Measurements from ENCODE around the gene RNF220.

The RNF220 gene

GRCh38 chr1:44406737-44407429 is 1.8 kb downstream of the RNF220 start:
- DNase-seq (ENCODE audit: low read depth in 2 of 2): no peak

GRCh38 chr1:44407430-44408211 is 2.6 kb downstream of the RNF220 start:
- no peak for DNase-seq (ENCODE audit: low read depth in 2 of 2)

DNA sequence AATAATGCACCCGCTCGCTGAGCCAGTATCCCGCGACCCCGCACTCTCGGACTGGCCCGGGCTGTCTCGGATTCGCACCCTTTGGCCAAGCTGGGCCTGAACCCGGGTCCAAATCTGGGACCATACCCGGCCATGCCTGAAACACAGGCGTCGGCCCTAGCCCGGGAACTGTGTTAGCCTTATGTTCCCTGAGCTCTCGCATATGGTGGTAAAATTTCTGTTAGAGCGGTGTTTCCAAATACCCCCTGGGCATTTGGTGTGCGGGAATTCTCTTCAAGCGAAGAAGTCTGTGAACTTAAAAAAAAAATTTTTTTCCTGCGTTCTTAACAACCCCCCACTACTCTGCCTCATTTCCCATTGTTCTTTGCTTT is 3.1 kb downstream of the RNF220 start:
- no peak for DNase-seq (ENCODE audit: low read depth in 2 of 2)

DNA sequence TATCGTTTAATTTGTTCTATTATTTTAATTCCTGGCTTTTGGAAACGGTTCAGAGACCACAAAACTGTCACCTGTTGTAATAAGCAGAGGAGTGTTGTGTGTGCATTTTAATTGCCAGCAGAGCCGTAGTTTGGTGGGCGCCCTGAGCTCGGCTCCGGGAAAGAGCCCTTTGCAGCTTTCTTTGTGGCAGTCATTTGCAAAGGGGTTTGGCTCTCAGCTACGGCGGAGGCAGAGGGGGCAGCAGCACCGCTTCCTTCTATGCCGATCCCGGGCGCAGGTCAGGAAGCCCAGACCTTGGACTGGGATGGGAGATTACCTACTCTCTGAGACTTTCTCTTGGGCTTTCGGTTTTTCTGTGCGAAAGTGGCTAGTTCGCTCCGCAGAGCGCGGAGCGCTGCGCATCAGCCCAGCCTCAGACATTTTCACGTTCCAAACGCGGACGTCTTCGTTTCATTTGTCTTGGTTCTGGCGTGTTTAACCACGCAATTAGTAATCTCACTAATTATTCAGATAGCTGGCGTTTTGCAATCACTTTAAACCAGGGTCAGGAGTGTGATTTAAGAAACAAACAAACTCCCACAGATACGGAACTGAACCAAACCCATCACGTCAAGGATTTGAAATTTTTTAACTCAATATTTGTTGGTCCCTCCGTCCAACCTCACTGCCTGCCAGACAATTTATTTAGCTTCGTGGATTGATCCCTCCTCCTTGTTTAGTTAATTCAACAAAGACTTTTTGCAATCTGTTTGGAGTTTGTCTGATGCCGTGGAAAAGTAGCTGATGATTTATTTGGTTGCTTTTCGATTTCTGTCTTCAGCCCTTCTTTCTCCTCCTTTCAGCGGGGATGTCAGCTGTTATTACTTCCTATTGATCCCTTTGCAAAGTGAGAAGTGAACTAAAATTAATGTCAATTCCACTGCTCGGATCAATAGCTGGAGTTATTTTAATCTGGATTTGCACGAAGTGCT is 3.9 kb downstream of the RNF220 start:
- no peak for DNase-seq (ENCODE audit: low read depth in 2 of 2)

- no peak for DNase-seq (ENCODE audit: low read depth in 2 of 2)
These were observed 4.7 kb downstream of the RNF220 start for GRCh38 chr1:44409757-44410156.

- no peak for DNase-seq (ENCODE audit: low read depth in 2 of 2)
These were observed 6.8 kb downstream of the RNF220 start for GRCh38 chr1:44411861-44412260.

- no peak for DNase-seq (ENCODE audit: low read depth in 2 of 2)
These were observed 7.5 kb downstream of the RNF220 start for GRCh38 chr1:44412601-44413000.

DNA sequence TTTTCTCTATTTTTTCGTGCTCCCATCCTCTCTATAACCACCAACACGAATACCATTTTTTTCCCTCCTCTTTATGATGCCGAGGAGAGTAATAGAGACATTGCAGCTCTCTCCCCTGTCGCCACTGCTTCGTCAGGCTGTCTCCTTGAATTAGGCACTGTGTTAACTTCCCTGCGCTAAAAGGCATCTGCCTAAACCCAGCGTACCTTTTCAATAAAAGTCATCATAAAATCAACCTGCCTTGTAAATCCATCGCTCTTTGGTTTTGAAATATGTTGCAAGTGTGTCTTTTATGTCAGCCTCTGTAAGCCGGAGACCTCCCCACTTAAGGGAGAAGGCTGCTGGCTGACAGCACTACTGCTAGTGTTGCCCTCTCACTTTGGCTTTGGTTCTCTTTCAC is 8.7 kb downstream of the RNF220 start:
- no peak for DNase-seq (ENCODE audit: low read depth in 2 of 2)

- no peak for DNase-seq (ENCODE audit: low read depth in 2 of 2)
These were observed 10.0 kb downstream of the RNF220 start for GRCh38 chr1:44415013-44415412.

GRCh38 chr1:44416408-44416807 is 11.4 kb downstream of the RNF220 start:
- DNase-seq (ENCODE audit: low read depth in 2 of 2): no peak

GRCh38 chr1:44417351-44418021 is 12.4 kb downstream of the RNF220 start:
- no peak for DNase-seq (ENCODE audit: low read depth in 2 of 2)

DNA sequence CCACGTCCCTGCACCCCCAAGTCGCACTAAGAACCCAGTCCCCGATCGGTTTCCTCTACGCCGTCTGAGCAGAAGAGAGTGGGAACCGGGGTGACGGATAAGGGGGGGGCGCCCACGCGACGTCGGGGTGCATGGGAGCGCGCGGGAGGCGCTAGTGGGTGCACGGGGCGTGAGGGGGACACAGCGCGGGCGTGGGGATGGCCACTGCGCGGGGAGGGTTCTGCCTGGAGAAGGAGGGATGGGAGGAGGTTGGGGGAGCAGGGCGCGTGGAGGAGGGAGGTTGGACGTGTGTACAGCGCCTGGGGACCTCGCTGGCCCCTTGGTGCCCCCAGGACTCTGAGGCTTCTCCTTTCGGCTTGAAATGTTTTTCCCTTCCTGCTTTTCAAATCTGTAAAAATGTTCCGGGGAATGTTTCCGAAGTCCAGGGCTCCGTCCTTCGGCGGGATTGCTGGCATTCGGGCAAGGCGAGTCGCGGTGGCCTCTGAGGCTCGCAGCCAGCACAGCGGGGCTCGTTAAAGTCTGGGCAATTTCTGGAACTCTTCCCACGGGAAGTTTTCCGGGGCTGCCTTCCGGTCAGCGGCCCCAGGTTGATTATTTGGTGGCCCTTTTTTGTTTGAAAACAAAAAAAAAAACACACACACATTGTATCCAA is 13.1 kb downstream of the RNF220 start:
- DNase-seq (ENCODE audit: low read depth in 2 of 2): no peak

DNA sequence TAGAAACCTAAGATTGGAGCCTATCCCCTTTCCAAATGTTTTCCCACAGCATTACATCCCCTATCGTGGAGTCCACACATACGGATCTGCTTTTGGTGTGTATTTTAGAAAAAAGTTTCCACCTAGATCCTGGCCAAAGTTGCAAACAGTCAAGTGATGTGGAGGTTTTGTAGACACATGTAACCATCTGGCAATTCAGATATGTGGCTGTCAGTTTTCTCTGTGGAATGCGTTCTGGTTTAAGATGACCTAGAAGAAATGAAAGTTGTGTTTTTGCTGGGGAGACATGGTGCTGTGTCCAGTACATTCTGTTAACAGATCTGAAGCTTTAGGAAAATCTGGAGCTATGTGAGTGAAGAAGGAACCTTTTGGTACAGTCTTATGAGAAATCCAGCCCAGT is 14.8 kb downstream of the RNF220 start:
- DNase-seq (ENCODE audit: low read depth in 2 of 2): no peak

GRCh38 chr1:44420535-44420934 is 15.5 kb downstream of the RNF220 start:
- no peak for DNase-seq (ENCODE audit: low read depth in 2 of 2)

DNA sequence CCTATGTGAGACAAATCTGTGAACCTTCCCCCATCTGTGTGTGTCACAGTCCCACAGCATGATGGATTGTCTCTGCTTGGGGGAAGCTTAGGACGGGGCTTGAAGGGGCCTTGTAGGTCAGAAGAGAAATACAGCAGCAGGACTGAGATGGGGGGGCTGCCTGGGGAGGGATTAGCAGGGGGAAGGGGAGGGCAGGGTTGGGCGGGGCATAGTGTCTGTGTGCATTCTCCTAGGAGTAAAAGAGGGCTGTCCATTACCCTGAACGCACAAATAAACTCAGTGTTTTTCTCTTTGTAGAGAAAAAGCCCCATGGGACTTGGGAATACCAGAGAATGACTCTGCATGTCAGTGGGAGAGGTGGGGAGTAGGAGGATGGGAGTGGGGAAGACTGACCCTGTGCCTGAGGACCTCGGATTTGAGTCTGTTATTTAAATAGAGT is 16.4 kb downstream of the RNF220 start:
- no peak for DNase-seq (ENCODE audit: low read depth in 2 of 2)

DNA sequence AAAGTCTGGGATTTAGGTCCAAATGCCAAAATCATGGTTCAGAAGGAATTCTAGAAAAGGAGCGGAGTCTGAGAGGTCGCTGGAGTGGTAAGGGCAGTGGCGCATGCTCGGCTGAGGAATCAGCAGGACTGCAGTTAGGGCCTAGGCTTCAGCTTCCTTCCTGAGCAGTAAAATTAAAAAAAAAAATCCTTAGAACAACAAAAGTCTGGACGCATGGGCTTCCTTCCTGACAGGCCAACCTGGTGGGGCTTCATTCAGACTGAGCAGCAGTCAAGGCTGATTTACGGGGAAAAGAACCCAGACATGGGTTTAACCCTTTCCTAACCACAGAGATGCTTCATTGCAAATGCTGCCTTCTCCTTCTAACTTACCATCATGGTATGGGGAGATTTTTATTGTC is 17.1 kb downstream of the RNF220 start:
- DNase-seq (ENCODE audit: low read depth in 2 of 2): no peak

DNA sequence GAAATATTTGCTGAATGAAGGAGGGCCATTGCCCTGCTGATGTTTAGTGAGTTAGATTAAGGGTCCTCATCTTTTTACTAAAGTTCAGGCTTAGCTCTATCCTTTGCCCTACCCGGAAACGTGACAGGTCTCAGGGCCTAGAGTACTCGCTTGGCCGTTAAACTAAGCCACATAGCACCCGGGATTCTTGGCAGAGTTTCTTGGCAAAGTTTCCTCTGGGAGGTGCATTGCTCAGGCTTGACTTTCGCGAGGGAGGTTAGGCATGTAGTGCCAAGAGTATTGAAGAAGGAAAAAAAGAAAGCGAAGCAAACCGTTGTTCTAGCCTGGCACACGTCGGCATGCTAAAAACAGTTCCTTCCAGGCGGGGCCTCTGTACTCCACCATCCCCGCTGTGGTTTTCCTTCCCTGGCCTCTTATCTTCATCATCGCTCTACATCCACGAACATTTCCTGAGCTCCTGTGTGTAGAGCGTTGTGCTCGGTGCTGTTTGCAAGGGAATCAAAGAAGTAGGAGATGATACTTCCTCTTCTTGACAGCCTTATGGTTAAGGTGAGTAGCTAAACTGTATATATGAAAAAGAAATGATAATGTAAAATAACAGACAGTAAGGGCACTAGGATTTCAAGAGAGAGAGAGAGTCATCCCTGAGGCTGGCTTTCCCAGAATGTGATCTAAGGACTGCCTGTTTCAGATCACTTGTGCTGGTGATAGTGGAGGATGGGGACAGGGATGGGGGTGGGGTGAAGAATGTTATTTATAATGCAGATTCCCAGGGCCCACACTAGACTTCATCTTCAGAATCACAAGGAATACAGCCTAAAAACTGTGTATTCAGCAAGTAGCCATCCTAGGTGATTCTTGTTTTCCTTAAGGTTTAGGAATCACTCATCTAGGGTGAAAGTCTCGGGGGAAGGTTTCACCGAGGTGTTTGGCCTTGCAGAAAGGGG is 18.8 kb downstream of the RNF220 start:
- no peak for DNase-seq (ENCODE audit: low read depth in 2 of 2)

- DNase-seq (ENCODE audit: low read depth in 2 of 2): no peak
These were observed 19.7 kb downstream of the RNF220 start for GRCh38 chr1:44424747-44425146.

DNA sequence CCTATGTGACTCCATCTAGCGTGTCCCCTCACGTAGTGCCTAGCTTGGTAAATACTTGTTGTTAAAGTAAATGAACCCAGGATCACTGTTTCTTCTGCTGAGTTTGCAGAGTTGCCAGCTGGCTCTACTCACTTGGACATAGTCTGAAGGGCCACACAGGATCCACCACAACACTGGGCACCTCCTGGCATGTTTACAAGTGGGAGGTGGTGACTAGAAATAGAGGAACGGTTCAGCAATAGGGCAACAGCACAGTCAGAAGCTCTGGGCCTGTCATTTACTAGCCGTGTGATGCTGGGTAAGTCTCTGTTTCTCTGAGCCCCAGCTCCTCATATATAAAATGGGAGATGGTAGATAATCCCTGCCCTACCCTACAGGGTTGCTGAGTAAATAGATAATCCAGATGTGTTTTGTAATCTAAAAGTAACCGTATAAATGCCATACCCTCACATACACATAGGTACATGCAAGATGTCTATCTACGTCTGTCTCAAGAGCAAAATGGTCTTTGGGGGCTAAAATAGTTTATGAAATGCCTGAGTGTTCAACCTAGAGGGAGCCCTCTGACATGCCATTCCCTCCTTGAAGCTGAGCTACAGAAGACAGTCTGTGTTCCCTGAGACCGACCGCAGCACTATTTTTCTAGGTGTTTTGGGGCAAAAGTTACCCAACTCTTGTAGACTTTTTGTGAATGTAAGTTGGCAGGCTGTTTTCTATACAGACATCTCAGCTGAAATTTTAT is 20.5 kb downstream of the RNF220 start:
- no peak for DNase-seq (ENCODE audit: low read depth in 2 of 2)
